GM12878 (cell line): ENCODE measurements around the gene GGT6. TPM values are rescaled to one million over a fixed set of nuclear protein-coding genes. Genes with fewer than 3 reads are reported as not detected.

ENCODE experiments used
- ATAC-seq: fragments of 200-7000 bp; cut with Tn5 transposase; 3 replicates; pipeline ENCODE4 v1.9.1; 2020; ENCODE audit warnings: mild to moderate bottlenecking, moderate library complexity
- BruUV-seq: library from RNA; stranded (reverse); fragments of 400-500 nt; replicated peaks from 2 replicates; lab custom pipeline; 2021; lab: Mats Ljungman, UMichigan
- CTCF ChIA-PET: fragments of 300-600 bp; sonication (Branson Sonifier 250); formaldehyde crosslinking; extraction: SDS; loops from one replicate; lab custom pipeline; 2021; ENCODE audit warnings: inconsistent platforms; lab: Yijun Ruan, JAX
- POLR2A ChIA-PET: fragments of 350-600 bp; formaldehyde crosslinking; extraction: SDS; loops from one replicate; lab custom pipeline; 2021; ENCODE audit warnings: inconsistent platforms; lab: Charles Lee
- RAD21 ChIA-PET: fragments of 300-600 bp; sonication (Branson Sonifier 250); formaldehyde crosslinking; loops from one replicate; lab custom pipeline; 2023; ENCODE audit warnings: antibody characterized with exemption; ENCODE audit not compliant: unreplicated experiment; lab: Charles Lee
- SMC1A ChIA-PET: fragments of 300-600 bp; sonication (Branson Sonifier 250); formaldehyde crosslinking; loops from one replicate; lab custom pipeline; 2023; ENCODE audit not compliant: unreplicated experiment, uncharacterized antibody; lab: Charles Lee
- DNase-seq: peaks from one replicate; pipeline ENCODE4 v3.0.0-alpha.2; 2011; ENCODE audit warnings: low read depth, low spot score
- FAIRE-seq: peaks from 3 replicates; lab custom pipeline; 2011; peaks lifted over from hg19 to GRCh38; lab: Jason Lieb, UNC
- H2AFZ ChIP-seq: 2 replicates; pipeline ENCODE4 v1.6.0; 2011; ENCODE audit warnings: low read depth, low read length, control low read depth; ENCODE audit not compliant: control insufficient read depth
- H3K27ac ChIP-seq: 2 replicates; pipeline ENCODE4 v1.5.1; 2011; ENCODE audit warnings: control low read depth; ENCODE audit not compliant: control insufficient read depth, insufficient read depth
- H3K27me3 ChIP-seq, 2 experiments: replicated peaks in 1 of 2; 2 replicates each; pipeline versions ENCODE4 v1.6.0 to v1.6.1; 2011; ENCODE audit warnings: low read length in 1 of 2; ENCODE audit not compliant: control insufficient read depth in 2 of 2, insufficient read depth in 2 of 2
- H3K36me3 ChIP-seq, 2 experiments: 2 replicates each; pipeline ENCODE4 v1.5.1; 2011; ENCODE audit warnings: low read length in 1 of 2; ENCODE audit not compliant: control insufficient read depth in 2 of 2, insufficient read depth in 2 of 2
- H3K4me1 ChIP-seq: 2 replicates; pipeline ENCODE4 v1.6.1; 2011; ENCODE audit warnings: mild to moderate bottlenecking, low read length, moderate library complexity, mixed read lengths; ENCODE audit not compliant: control insufficient read depth, insufficient read depth
- H3K4me2 ChIP-seq: 2 replicates; pipeline ENCODE4 v1.6.0; 2011; ENCODE audit warnings: control low read depth; ENCODE audit not compliant: control insufficient read depth, insufficient read depth
- H3K4me3 ChIP-seq: fragments of 200-600 bp; sonication (generic); 2 replicates; pipeline ENCODE4 v1.5.1; 2016
- H3K79me2 ChIP-seq: 2 replicates; pipeline ENCODE4 v1.6.0; 2011; ENCODE audit warnings: low read length; ENCODE audit not compliant: control insufficient read depth, insufficient read depth
- H3K9ac ChIP-seq: 2 replicates; pipeline ENCODE4 v1.8.0; 2011; ENCODE audit warnings: low read length, control low read depth, mixed read lengths; ENCODE audit not compliant: control insufficient read depth, insufficient read depth
- H3K9me3 ChIP-seq: replicated peaks from 3 replicates; pipeline ENCODE4 v1.5.1; 2011; ENCODE audit warnings: mild to moderate bottlenecking, low read length; ENCODE audit not compliant: control insufficient read depth, insufficient read depth
- H4K20me1 ChIP-seq: 2 replicates; pipeline ENCODE4 v1.6.0; 2011; ENCODE audit not compliant: control insufficient read depth, insufficient read depth
- BCL3 ChIP-seq: IDR thresholded peaks from 2 replicates; pipeline ENCODE4 v1.6.1; 2011; ENCODE audit warnings: borderline replicate concordance, low read depth, mild to moderate bottlenecking, moderate library complexity, low read length; ENCODE audit not compliant: insufficient read depth, poor library complexity, severe bottlenecking
- CHD2 ChIP-seq: IDR thresholded peaks from 2 replicates; pipeline ENCODE4 v1.6.1; 2011; ENCODE audit warnings: low read depth, low read length, improper control_type of control experiment, borderline replicate concordance
- E2F8 ChIP-seq: fragments of 450-650 bp; IDR thresholded peaks from 2 replicates; pipeline ENCODE4 v1.6.1; 2018; ENCODE audit warnings: mild to moderate bottlenecking, low read depth, moderate library complexity; ENCODE audit not compliant: partially characterized antibody
- EGR1 ChIP-seq, 2 experiments: IDR thresholded peaks; 1 replicate in 1 of 2; 2 replicates in 1 of 2; pipeline ENCODE4 v1.6.1; 2011 to 2012; ENCODE audit warnings: low read depth in 2 of 2, low read length in 2 of 2, borderline replicate concordance in 1 of 2, mild to moderate bottlenecking in 1 of 2, moderate library complexity in 1 of 2
- MTA3 ChIP-seq: IDR thresholded peaks from 2 replicates; pipeline ENCODE4 v1.6.1; 2012; ENCODE audit warnings: low read length, inconsistent platforms, borderline replicate concordance
- MYC ChIP-seq: IDR thresholded peaks from 2 replicates; pipeline ENCODE4 v1.6.1; 2011; ENCODE audit warnings: mild to moderate bottlenecking, low read length, moderate library complexity, inconsistent platforms; ENCODE audit not compliant: insufficient read depth, insufficient replicate concordance, insufficient read length, severe bottlenecking
- STAT3 ChIP-seq: IDR thresholded peaks from 2 replicates; pipeline ENCODE4 v1.6.1; 2011; ENCODE audit warnings: low read depth, low read length, improper control_type of control experiment
- WGBS: methylation state at CpG from one replicate; pipeline ENCODE4 v1.1.6; 2016; ENCODE audit warnings: low lambda C conversion rate; ENCODE audit not compliant: insufficient replicate concordance, insufficient coverage; ENCODE audit errors: missing lambda C conversion rate; 5-methylcytosine and 5-hydroxymethylcytosine counted together
- in situ Hi-C: fragments of 300-500 bp; cut with MboI; formaldehyde crosslinking; loops from 9 replicates; pipeline ENCODE4 v1.14.3; 2018; ENCODE audit warnings: mixed read lengths
- intact Hi-C: fragments of 100-400 bp; cut with micrococcal nuclease; formaldehyde crosslinking; loops from one replicate; pipeline ENCODE4 v1.14.2; 2022; ENCODE audit not compliant: unreplicated experiment
- polyA plus RNA-seq, 11 experiments: library from polyadenylated mRNA; depleted of rRNA in 4 of 11; unstranded in 6 of 11; stranded (reverse) in 5 of 11; fragments of >200 nt; fragmentation: Nextera tagmentation in 4 of 11; fragmentation: Illumina TruSeq in 1 of 11; extraction: Ambion mirVana in 4 of 11; extraction: Trizol in 1 of 11; gene quantifications; 1 replicate in 1 of 11; 2 replicates in 10 of 11; pipeline versions ENCODE4 v1.2.1 to v1.2.3, GENCODE V29; 2011 to 2016; ENCODE audit warnings: inconsistent platforms in 2 of 11, missing spikeins in 2 of 11, low read depth in 1 of 11
- total RNA-seq, 4 experiments: library from RNA; depleted of rRNA in 3 of 4; stranded (reverse); fragments of >200 nt in 3 of 4; fragmentation: Illumina TruSeq in 1 of 4; extraction: Trizol in 1 of 4; gene quantifications; 2 replicates each; pipeline versions ENCODE4 v1.2.1 to v1.2.3, GENCODE V29; 2013 to 2021

Gene GGT6
- total and polyA plus RNA-seq, 10 of the 15 experiments (the other 5 are each of a cell fraction or from before 2014, with no cell fraction given), result 0.01 to 0.26 (median 0.13) TPM; not detected in 5

- no peaks in the 10 kb centered on the region for H3K4me1 ChIP-seq
- no peak overlapping the region for H3K4me3 ChIP-seq
- no peak for FAIRE-seq
- 54% methylated on average over 17 of the region's 17 CpGs for WGBS
- no peak for ATAC-seq
- in situ Hi-C loops (no loop called here), intact Hi-C loops (no loop called here)
- no peak overlapping the region for H2AFZ ChIP-seq
- ChIA-PET SMC1A (no interaction called here), POLR2A (no interaction called here), RAD21 (no interaction called here), CTCF (no interaction called here)
- no peak for TF ChIP-seq EGR1 (IDR thresholded peaks at IDR 0.05; ENCODE audit: borderline replicate concordance in 1 of 2, low read depth in 2 of 2, low read length in 2 of 2)
- TF ChIP-seq MYC, result no peak
- TF ChIP-seq MTA3, result no peak
- H3K79me2 ChIP-seq, result no peaks in the 10 kb centered on the region
- H3K4me2 ChIP-seq, result no peak overlapping the region
- no peaks in the 10 kb centered on the region for H4K20me1 ChIP-seq
- no peaks in the 10 kb centered on the region for H3K36me3 ChIP-seq
- H3K9me3 ChIP-seq, result no peaks in the 10 kb centered on the region
- BruUV-seq, result no TSS peak
- no peak for DNase-seq
- no peak overlapping the region for H3K27ac ChIP-seq
- no peak overlapping the region for H3K9ac ChIP-seq
- H3K27me3 ChIP-seq, result no peaks in the 10 kb centered on the region
These were observed 28.2 kb downstream of the GGT6 start for GRCh38 chr17:4531988-4532736.

GRCh38 chr17:4530799-4531730, 29.3 kb downstream of the GGT6 start:
- H3K4me2 ChIP-seq, result no peak overlapping the region
- DNase-seq (no peak), FAIRE-seq (no peak), ATAC-seq (no peak)
- no peak overlapping the region for H2AFZ ChIP-seq
- no peaks in the 10 kb centered on the region for H3K9me3 ChIP-seq
- intact Hi-C loops, result no loop called here
- 50% methylated on average over 30 of the region's 30 CpGs for WGBS
- BruUV-seq, result no TSS peak
- no peaks in the 10 kb centered on the region for H4K20me1 ChIP-seq
- no peaks in the 10 kb centered on the region for H3K27me3 ChIP-seq
- no peaks in the 10 kb centered on the region for H3K4me1 ChIP-seq
- in situ Hi-C loops, result no loop called here
- H3K4me3 ChIP-seq, result no peak overlapping the region
- no peaks in the 10 kb centered on the region for H3K36me3 ChIP-seq
- CTCF ChIA-PET, result no interaction called here
- POLR2A ChIA-PET, result interaction anchor here (0.6 kb wide), 1 partner anchor 10 kb away, joined by 3 read pairs; no protein-coding TSS in a partner anchor
- RAD21 ChIA-PET, result no interaction called here
- H3K9ac ChIP-seq, result no peak overlapping the region
- SMC1A ChIA-PET, result no interaction called here
- H3K79me2 ChIP-seq, result no peaks in the 10 kb centered on the region
- no peak overlapping the region for H3K27ac ChIP-seq
- TF ChIP-seq E2F8 (no peak), BCL3 (no peak), CHD2 (no peak), STAT3 (no peak)
